ENCODE data around the gene SLC17A7. TPM values are rescaled to one million over a fixed set of nuclear protein-coding genes. Genes with fewer than 3 reads are reported as not detected.

SLC17A7 gene
- total RNA-seq, 8 experiments from 2014 or later, result 0.16 to 1.9 (median 0.71) TPM; not detected in 1

DNA sequence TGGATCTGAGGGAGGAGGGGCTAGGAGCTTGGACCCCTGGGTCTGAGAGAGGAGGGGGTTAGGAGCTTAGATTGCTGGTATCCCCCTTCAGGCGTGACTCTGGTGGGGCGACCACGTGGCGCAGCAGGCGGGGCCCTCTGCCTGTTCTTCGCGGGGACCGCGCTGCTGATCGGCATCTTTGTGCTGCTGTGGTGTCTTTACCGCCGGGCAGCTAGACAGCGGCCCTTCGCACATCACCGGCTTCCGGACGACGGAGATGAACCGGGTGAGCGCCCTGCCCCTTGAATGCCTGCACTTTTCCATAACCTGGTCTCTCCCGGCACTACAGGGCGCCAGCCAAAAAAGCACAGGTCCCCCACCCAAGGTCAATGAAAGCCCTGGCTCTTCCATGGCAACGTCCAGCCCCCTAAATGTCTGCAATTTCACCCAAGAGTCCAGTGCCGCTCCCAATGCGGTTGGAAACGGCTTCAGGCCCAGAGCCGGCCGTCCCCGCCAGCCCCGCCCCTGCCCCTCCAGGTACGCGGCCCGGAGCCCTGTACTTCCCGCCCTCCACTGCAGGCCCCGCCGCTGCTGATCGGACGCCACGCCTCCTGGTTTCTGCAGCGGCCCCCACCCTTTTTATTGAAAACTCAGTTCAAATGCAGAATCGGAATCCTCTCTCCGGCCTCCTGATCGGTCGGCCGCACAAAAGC, 13.3 kb downstream of the SLC17A7 start:
- Histone ChIP-seq H3K27ac (no peak overlapping the region), H3K4me1 (replicated peaks in 1 of 2) (peaks cover 13 to 21% of the 10 kb centered on the region in 2 donors), H3K4me3 (peak overlapping the region; percentile 2 to 18 (median 12))
- ATAC-seq (replicated peaks in 6 of 8), result peak; percentile 55 to 79 (median 62)
- in situ Hi-C loops (cut with MboI; ENCODE audit: low pct_unique_long_range_greater_than_20kb in 2 of 9, low sequenced_read_pairs in 9 of 9, unreplicated experiment in 9 of 9), result no loop called here
- WGBS, 10 experiments, result 0 to 4% (median 3%) methylated on average over 4 to 12 of the region's 45 CpGs; no CpG with 5 or more reads in 7 of the 10 experiments

DNA sequence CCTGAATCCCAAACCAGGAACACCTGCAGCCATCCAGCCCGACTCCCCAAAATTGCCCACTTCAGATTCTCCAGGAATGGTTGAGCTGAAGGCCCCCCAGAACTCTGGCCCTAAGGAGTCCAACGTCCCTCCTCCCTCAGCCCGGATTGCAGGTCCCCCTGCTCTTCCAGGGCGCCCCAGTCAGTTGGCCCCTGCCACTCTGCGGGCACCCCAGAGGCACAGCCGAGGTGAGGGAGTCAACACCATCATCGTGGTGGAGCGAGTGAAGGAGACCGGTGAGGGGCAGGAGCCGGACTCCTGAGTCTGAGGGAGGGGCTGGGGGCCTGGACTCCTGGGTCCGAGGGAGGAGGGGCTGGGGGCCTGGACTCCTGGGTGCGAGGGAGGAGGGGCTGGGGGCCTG, 14.0 kb downstream of the SLC17A7 start:
- Histone ChIP-seq H3K4me1 (replicated peaks in 1 of 2) (peaks cover 13 to 26% of the 10 kb centered on the region in 2 donors), H3K4me3 (no peak overlapping the region), H3K27ac (no peak overlapping the region)
- 80 to 100% methylated on average over 1 of the region's 12 CpGs; no CpG with 5 or more reads in 8 of the 10 experiments for WGBS, 10 experiments
- in situ Hi-C loops (cut with MboI; ENCODE audit: low pct_unique_long_range_greater_than_20kb in 2 of 9, low sequenced_read_pairs in 9 of 9, unreplicated experiment in 9 of 9), result no loop called here
- ATAC-seq (replicated peaks in 6 of 8), result no peak

DNA sequence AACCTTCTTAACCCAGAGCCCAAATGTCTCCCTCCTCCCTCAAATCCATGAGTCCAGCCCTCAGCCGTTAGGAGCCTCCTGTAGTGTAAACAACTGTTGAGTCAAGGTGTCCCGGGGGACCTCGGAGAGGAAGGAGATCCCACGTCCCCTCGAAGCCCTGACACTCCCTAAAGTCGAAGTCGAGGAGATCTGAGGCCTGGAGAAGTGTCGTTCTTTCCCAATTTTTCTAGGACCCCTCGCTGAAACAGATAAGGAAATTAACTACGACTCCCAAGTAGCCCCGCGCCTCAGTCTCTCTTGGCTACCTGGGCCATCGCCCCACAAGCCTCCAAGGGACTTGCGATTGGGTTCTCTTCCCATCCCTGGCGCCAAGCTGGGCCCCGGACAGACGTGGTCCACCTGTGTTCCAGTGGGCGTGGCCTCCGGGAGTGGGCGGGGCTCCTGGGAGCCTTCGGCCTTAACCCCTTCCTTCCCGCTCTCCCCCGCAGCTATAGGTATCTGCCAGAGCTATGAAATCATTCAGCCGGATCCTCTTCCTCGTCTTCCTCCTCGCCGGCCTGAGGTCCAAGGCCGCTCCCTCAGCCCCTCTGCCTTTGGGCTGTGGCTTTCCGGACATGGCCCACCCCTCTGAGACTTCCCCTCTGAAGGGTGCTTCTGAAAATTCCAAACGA, 15.3 kb downstream of the SLC17A7 start:
- no peak overlapping the region for H3K27ac ChIP-seq
- peak in 1 of 8 experiments; percentile 28 for ATAC-seq (replicated peaks in 6 of 8)
- in situ Hi-C loops (cut with MboI; ENCODE audit: low pct_unique_long_range_greater_than_20kb in 2 of 9, low sequenced_read_pairs in 9 of 9, unreplicated experiment in 9 of 9), result no loop called here
- 0 to 20% (median 3%) methylated on average over 2 to 24 of the region's 30 CpGs; no CpG with 5 or more reads in 5 of the 10 experiments for WGBS, 10 experiments
- H3K4me3 ChIP-seq, result no peak overlapping the region
- H3K4me1 ChIP-seq (replicated peaks in 1 of 2), result peaks cover 17 to 32% of the 10 kb centered on the region in 2 donors

DNA sequence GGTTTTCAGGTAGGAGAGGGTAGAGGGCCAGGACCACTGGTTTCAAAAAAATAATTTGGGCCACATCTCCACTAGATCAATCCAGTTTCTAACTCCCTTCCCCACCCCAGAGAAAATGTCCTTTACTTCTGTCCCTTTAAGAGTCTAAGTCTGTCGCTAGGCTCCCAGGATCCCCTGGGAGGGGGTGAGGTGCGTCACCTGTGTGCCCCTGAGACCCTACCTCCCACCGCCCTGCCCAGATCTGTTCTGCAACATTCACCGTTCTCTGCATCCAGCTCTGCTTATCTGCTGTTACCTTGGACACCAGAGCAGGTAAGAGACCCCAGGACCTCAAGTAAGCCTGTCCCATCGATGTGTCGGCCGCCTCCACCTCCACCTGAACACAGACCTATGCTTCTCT, 16.1 kb downstream of the SLC17A7 start, which contains the start of gene GFY:
Gene GFY, plus strand, starts transcription at position 211 of the 400 bp plus-strand sequence. CDS start 1,043 bp downstream, outside the sequence.
- 0 to 80% (median 23%) methylated on average over 1 to 4 of the region's 7 CpGs; no CpG with 5 or more reads in 3 of the 10 experiments for WGBS, 10 experiments
- Histone ChIP-seq H3K4me1 (replicated peaks in 1 of 2) (peaks cover 17 to 39% of the 10 kb centered on the region in 2 donors), H3K27ac (no peak within 1 kb of the TSS), H3K4me3 (no peak within 1 kb of the TSS)
- in situ Hi-C loops (cut with MboI; ENCODE audit: low pct_unique_long_range_greater_than_20kb in 2 of 9, low sequenced_read_pairs in 9 of 9, unreplicated experiment in 9 of 9), result no loop called here
- ATAC-seq (replicated peaks in 6 of 8), result no peak

DNA sequence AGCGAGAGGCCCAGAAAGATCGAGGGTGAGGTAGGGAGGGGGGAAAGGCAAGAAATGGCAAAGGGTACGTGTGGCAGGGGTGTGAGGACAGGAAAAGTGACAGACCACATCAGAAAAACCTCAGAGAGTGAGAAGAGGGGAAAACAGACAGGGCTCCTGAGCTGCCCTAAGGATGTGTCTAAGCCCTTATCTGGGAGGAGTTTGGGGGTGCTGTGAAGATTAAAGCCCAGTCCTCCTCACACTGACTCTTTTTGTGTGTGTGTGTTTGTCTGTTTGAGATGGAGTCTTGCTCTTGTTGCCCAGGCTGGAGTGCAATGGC, 17.4 kb downstream of the SLC17A7 start:
- Histone ChIP-seq H3K4me3 (no peak overlapping the region), H3K4me1 (replicated peaks in 1 of 2) (peaks cover 17 to 39% of the 10 kb centered on the region in 2 donors), H3K27ac (no peak overlapping the region)
- in situ Hi-C loops (cut with MboI; ENCODE audit: low pct_unique_long_range_greater_than_20kb in 2 of 9, low sequenced_read_pairs in 9 of 9, unreplicated experiment in 9 of 9), result no loop called here
- 0 to 32% (median 10%) methylated on average over 3 of the region's 3 CpGs; no CpG with 5 or more reads in 1 of the 10 experiments for WGBS, 10 experiments
- no peak for ATAC-seq (replicated peaks in 6 of 8)

DNA sequence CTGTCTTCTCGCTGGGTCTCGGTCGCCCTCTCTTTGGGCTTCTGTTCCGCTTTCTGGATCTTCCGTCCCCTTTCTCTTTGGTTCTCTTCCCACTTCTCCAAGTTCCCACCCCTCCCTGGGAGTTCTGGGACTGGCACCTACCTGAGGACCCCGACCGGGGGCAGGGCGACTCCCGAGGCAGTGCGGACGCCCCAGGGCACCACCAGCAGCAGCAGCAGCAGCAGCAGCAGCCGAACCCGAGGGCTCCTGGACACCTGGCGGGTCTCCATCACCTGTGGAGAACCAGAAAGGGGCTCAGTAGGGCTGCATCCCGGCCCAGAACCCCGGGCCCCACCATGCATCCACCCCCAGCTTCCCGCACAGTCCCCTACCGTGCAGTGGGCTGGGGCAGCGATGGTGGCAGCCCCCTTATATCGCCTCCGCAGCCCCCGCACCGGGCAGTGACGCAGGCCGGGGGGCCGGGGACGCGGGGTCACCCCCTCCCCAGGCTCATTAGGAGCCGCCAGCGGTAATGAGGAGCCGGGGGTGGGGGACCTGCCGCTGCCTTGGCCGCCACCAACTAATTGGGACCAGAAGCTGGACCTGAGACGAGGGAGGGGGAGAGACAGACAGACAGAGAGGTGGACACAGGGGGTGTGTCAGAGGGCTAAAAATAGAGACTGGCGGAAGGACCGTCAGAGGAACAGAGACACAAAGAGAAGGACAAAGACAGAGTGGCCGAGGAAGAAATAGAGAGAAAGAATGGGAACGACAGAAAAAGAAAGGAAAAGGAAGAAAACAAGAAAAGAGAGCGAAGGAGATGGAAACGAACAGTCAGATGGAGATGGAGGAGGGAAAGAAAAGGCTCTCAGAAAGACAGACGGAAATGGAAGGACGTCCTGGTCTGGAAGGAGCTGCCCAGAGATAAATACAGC, 18.0 kb downstream of the SLC17A7 start, which contains the start of gene PTH2:
Gene PTH2, minus strand, starts transcription at position 371 of the 914 bp plus-strand sequence. Its CDS starts 102 bp downstream, at position 269.
- Histone ChIP-seq H3K4me3 (peak within 1 kb of the TSS in 4 of 5 donors; percentile 9 to 19 (median 10)), H3K27ac (no peak within 1 kb of the TSS), H3K4me1 (replicated peaks in 1 of 2) (peaks cover 15 to 36% of the 10 kb centered on the region in 2 donors)
- in situ Hi-C loops (cut with MboI; ENCODE audit: low pct_unique_long_range_greater_than_20kb in 2 of 9, low sequenced_read_pairs in 9 of 9, unreplicated experiment in 9 of 9), result no loop called here
- 0 to 22% (median 5%) methylated on average over 1 to 14 of the region's 42 CpGs for WGBS, 10 experiments
- ATAC-seq (replicated peaks in 6 of 8), result no peak

DNA sequence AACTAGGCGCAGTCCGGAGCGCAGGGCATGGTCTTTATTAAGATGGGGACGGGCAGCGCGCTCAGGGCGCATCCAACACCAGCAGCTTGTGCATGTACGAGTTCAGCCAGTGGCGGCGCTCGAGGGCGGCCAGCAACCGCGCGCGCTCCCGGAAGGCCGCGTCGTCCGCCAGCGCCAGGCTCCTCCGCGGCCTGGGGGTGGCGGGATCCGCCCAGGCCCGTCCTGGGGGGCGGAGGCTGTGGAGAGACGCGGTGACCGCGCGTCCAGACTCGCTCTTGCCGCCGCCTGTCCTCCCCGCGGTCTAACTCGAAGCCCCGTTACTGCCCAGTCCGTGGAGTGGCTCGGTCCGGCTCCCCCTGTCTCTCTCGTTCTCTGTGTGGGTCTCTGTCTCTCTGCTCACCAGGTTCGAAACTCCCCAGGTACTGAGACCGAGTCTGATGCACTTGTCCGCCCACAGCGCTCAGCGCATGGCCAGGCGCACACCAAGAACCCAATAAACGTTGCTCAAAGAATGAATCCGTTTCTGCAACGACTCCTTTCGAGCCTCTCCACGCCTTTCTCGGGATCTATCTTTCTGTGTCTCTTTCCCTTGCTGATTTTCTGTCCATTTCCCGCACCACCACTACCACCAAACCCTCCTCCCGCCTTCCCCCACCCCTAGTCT, 18.8 kb downstream of the SLC17A7 start:
- peaks cover 8 to 29% of the 10 kb centered on the region in 2 donors for H3K4me1 ChIP-seq (replicated peaks in 1 of 2)
- peak overlapping the region in 4 of 5 donors; percentile 9 to 19 (median 10) for H3K4me3 ChIP-seq
- in situ Hi-C loops (cut with MboI; ENCODE audit: low pct_unique_long_range_greater_than_20kb in 2 of 9, low sequenced_read_pairs in 9 of 9, unreplicated experiment in 9 of 9), result no loop called here
- 0 to 9% (median 0%) methylated on average over 2 to 19 of the region's 58 CpGs; no CpG with 5 or more reads in 5 of the 10 experiments for WGBS, 10 experiments
- peak; percentile 68 to 82 (median 78) for ATAC-seq (replicated peaks in 6 of 8)
- H3K27ac ChIP-seq, result no peak overlapping the region

DNA sequence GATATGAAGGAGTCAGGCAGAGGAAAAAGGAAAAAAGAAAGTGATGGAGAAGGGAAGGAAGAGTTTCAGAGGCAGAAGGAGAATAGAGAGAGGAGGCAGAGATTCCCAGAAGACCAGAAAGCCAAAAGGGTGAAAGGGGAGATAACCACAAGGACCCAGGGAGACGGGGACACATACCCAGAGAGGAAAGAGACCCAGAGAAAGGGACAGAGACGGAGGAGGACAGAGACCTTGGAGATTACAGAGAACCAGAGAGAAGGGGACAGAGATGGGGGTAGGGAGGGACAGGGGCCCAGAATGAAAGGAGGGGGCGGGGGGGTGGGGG, 19.5 kb downstream of the SLC17A7 start:
- 0 to 49% (median 24%) methylated on average over 1 to 2 of the region's 3 CpGs; no CpG with 5 or more reads in 2 of the 10 experiments for WGBS, 10 experiments
- no peak for ATAC-seq (replicated peaks in 6 of 8)
- no peak overlapping the region for H3K27ac ChIP-seq
- H3K4me1 ChIP-seq (replicated peaks in 1 of 2), result peaks cover 8 to 29% of the 10 kb centered on the region in 2 donors
- in situ Hi-C loops (cut with MboI; ENCODE audit: low pct_unique_long_range_greater_than_20kb in 2 of 9, low sequenced_read_pairs in 9 of 9, unreplicated experiment in 9 of 9), result no loop called here
- H3K4me3 ChIP-seq, result no peak overlapping the region

DNA sequence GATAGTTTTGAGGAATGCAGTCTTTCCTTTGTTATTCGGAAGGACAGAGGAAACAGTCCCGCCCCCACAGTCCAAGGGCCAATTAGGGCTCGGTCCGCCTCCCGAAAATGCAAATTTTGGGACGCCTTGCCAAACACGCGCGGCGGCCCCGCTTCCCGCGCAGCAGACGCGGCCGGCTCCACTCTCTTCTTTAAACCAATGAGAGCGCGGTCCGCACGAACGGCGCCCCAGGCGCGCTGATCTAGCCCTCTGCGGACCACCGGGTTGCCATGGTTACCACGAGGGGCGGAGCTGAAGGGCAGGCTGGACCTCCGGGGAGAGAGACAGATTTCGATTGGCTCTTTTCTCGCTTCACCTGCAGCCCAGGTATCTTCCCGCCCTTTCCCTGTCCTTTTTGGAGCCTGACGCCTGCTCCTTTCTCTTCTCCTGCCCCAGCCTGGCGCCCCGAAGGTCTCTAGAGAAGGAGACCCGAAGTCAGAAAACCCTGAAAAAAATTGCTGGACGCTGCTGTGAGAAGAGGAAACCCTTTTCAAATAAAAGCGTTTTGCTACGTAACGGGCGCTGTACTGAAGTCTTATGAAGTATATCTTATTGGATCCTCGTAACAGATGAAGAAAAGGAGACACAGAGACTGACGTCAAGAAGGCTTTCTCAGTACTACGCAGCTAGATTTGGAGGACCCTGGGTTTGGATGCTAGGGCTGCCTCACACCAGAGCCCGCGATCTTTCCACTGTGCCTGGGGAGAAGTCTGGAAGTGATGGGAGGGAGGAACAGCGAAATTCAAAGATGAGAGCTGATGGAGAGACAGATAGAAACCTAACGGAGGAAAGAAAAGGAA, 20.1 kb downstream of the SLC17A7 start:
- WGBS, 10 experiments, result 0 to 34% (median 13%) methylated on average over 3 to 24 of the region's 48 CpGs
- in situ Hi-C loops (cut with MboI; ENCODE audit: low pct_unique_long_range_greater_than_20kb in 2 of 9, low sequenced_read_pairs in 9 of 9, unreplicated experiment in 9 of 9), result no loop called here
- ATAC-seq (replicated peaks in 6 of 8), result peak; percentile 53 to 87 (median 77)
- Histone ChIP-seq H3K4me3 (no peak overlapping the region), H3K27ac (no peak overlapping the region), H3K4me1 (replicated peaks in 1 of 2) (peaks cover 8 to 29% of the 10 kb centered on the region in 2 donors)

DNA sequence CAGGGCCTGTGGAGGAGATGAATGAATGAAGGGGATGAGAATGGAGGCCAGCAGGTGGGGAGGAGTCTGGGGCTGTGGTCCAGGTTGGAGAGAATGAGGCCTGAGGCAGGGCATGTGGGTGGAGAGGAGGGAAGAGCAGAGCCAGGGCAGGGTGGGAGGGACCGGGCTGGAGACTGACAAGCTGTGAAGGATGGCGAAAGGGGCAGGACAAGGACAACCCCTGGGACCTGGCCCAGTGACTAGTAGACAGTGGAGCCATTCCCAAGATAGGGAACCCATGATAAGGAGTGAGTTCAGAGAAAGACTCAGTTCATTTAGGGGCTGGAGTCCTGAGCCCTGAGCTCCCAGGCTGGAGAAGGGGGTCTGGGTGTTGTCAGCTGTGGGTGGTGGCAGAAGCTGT, 21.1 kb downstream of the SLC17A7 start:
- 100% methylated on average over 1 of the region's 2 CpGs; no CpG with 5 or more reads in 9 of the 10 experiments for WGBS, 10 experiments
- no peak overlapping the region for H3K27ac ChIP-seq
- no peak overlapping the region for H3K4me3 ChIP-seq
- in situ Hi-C loops (cut with MboI; ENCODE audit: low pct_unique_long_range_greater_than_20kb in 2 of 9, low sequenced_read_pairs in 9 of 9, unreplicated experiment in 9 of 9), result no loop called here
- no peak for ATAC-seq (replicated peaks in 6 of 8)
- peaks cover 11 to 32% of the 10 kb centered on the region in 2 donors for H3K4me1 ChIP-seq (replicated peaks in 1 of 2)

DNA sequence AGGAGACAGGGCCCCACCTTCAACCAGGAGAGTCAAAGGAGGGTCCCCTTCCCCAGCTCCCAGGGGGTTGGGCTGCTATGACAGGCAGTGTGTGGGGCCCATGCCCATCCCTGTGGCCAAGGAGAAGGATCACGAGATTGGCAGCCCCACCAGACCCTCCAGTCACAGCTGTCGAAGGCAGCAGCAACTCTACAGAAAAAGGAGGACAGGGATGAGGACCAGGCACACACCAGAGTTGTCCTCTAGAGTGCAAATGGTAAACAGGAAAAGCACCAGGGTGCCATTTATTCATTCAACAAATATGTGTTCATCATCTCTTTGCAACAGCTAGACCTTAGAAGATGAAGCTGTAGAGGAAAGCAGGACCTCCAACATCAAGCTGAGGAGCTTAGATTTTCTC, 22.2 kb downstream of the SLC17A7 start:
- in situ Hi-C loops (cut with MboI; ENCODE audit: low pct_unique_long_range_greater_than_20kb in 2 of 9, low sequenced_read_pairs in 9 of 9, unreplicated experiment in 9 of 9), result no loop called here
- Histone ChIP-seq H3K4me3 (no peak overlapping the region), H3K27ac (no peak overlapping the region), H3K4me1 (replicated peaks in 1 of 2) (peaks cover 17 to 38% of the 10 kb centered on the region in 2 donors)
- ATAC-seq (replicated peaks in 6 of 8), result no peak
- WGBS, 10 experiments, result 17 to 25% methylated on average over 1 to 2 of the region's 2 CpGs; no CpG with 5 or more reads in 8 of the 10 experiments

DNA sequence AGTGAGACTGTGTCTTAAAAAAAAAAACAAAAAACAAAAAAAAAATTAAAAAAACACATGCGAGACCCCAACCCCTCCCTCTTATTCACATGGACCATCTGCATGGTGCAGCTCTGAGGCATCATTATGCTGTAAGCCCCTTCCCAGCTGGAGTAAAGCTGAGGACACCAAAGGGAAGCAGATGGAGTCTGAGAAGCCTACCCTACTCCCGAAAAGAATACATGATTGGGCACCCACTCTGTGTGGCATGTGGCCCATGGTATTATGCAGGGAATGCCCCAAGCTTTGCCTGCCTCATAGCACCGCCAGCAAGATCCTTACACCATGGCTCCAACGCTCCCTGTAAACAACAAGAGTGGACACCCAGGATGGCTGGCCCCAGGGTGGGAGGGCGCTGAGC, 22.8 kb downstream of the SLC17A7 start:
- ATAC-seq (replicated peaks in 6 of 8), result no peak
- Histone ChIP-seq H3K4me3 (no peak overlapping the region), H3K27ac (no peak overlapping the region), H3K4me1 (replicated peaks in 1 of 2) (peaks cover 16 to 37% of the 10 kb centered on the region in 2 donors)
- WGBS, 10 experiments, result 30 to 83% (median 66%) methylated on average over 1 to 4 of the region's 5 CpGs; no CpG with 5 or more reads in 3 of the 10 experiments
- in situ Hi-C loops (cut with MboI; ENCODE audit: low pct_unique_long_range_greater_than_20kb in 2 of 9, low sequenced_read_pairs in 9 of 9, unreplicated experiment in 9 of 9), result no loop called here

Data from motor neuron (in vitro differentiated cells).